Activated CD8-positive, alpha-beta memory T cell treated with anti-CD3 and anti-CD28 coated beads, Interleukin-2, amount 50 U/mL, for 24 hours (primary cell): ENCODE results near the gene YTHDF2.
"Not testable (repeated sequence)": the region's sequence is repeated elsewhere in the genome, so short reads cannot be mapped to it uniquely, and the experiment has no call there.

Experiments used
- DNase-seq: peaks from one replicate; pipeline ENCODE4 v3.0.0-alpha.2; 2020; ENCODE audit errors: extremely low read depth

The YTHDF2 gene

DNA sequence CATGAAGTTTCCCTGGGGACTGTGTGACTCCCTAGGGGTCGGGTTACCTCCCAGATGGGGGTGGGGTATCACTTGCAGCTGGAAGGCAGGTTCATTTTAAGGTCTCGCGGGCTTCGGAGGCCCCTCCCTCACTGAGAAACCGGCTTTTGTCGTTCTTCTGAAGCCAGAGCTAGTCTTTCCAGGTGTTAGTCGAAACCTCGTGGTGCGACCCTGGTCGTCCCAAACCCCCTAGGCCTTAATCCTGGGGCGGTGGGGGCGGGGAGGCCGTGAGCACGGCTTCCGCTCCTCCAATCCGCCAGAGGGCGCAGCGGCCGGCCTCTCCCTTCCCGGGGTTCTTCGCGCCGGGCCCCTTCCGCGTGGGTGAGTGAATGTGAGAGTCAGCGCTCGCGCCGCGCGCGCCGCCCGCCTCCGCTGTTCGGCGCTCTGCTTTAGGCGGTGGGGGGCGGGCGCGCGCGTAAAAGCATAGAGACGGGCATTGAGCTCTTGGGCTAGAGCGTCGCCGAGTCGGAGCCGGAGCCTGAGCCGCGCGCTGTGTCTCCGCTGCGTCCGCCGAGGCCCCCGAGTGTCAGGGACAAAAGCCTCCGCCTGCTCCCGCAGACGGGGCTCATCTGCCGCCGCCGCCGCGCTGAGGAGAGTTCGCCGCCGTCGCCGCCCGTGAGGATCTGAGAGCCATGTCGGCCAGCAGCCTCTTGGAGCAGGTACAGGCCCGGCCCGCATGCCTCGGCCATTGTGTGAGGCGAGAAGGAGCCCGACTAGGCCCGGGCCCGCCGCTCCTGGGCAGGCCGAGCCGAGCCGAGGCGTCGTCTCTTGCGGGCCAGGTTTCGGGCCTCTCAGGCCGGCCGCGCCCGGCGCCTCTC, at the start of gene YTHDF2:
TSS of gene YTHDF2 (plus strand) at position 491 of the 857 bp plus-strand sequence. CDS start at position 672, 181 bp downstream.
- DNase-seq = peak; percentile 94

- DNase-seq = not testable (repeated sequence)
These were observed 45.1 kb upstream of the YTHDF2 start for GRCh38 chr1:28691627-28692026.

- no peak for DNase-seq
These were observed 33.1 kb upstream of the YTHDF2 start for GRCh38 chr1:28703629-28704028.

DNA sequence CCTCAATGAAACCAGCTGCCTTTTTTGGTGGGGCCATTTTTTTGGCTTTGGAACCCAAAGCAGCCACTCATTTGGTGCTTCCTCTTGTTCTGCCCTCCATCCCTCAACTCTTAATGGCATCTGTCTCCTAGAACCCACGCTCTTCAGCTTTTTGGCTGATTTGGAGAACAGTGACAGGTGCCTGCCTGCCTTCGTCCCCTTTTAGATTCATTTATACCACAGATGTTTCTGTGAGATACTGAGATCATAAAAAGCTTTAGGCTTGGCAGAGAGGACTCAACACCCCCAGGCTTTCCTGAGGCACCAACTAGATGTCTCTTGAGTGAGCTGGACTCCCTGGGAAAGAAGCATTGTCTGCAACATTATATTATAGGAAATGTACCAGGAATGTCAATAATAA, 20.4 kb upstream of the YTHDF2 start:
- DNase-seq = no peak

DNA sequence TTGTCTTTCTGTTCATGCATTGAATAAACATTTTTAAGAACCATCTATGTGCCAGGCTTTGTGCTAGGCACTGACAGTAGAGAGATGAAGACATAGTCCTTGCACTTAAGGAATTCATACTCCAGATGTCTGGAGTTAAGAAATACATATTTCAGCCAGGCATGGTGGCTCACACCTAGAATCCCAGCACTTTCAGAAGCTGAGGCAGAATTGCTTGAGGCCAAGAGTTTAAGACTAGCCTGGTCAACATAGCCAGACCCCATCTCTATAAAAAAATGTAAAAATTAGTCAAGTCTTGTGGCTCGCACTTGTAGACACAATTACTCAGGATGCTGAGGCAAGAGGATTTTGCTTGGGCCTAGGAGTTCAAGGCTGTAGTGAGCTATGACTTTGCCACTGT, 18.6 kb upstream of the YTHDF2 start:
- no peak for DNase-seq

DNA sequence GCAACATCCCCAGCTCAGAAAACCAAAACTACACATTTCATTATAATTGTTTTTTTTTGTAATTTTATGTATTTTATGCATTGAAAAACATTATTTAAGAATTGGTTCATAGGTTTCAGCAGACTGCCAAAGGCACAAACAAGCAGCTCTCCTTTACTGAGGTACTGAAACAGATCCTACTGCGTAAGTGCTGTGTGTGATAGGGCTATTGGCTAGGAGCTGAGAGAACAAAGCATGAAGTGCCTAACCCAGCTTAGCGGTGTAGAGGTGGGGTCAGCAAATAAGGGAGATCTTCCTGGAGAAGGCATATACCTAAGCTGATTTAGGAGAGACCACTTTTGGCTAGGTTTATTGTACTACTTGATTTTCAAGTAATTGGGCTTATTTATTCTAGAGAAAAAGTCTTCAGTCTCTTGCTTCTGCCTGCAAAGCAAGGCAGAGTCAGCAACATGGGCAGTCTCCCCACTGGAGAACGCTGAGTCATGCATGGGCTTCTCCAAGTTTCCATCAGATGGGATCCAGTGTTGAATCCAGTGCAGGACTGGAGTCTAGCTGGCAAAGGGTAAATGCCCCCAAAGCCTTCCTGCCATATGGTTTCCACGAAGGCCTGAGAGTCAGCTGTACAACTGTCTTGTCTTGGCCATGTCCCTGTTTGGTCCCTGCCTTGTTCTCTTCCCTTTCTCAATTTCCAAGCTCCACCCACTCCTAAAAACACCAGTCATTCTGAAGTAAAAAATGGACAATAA, 18.0 kb upstream of the YTHDF2 start:
- DNase-seq = no peak

DNA sequence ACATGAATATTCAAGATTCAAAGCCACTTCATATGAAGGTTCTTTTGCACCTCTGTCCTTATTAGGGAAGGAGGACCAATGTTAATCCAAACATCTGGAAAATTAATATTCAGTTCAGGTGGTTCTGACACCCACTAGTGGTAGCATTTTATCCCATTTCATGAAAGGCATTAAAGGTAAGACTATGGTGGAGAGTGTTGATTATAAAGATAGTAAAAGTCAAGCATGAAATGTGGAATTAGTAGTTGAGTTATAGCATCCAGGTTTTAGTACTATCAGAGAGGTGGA, 17.5 kb upstream of the YTHDF2 start:
- no peak for DNase-seq

DNA sequence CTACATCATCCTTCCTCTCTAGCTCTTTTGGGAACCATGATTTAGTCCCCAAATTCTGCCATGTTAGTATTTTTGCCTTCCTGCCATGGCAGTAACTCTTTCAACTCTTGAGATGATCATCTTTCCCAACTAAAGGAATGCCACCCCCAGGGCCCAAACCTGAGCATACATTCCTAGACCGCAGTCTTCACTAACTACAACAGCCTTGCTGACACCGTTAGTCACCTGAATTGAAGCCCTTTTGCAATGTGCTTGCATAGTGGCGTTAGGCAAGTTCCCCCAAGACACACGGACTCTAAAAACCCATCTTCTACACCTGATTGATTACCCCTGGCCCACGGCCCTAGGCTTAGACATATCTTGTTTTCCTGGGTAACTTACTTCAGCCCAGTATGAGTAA, 16.4 kb upstream of the YTHDF2 start:
- no peak for DNase-seq

DNA sequence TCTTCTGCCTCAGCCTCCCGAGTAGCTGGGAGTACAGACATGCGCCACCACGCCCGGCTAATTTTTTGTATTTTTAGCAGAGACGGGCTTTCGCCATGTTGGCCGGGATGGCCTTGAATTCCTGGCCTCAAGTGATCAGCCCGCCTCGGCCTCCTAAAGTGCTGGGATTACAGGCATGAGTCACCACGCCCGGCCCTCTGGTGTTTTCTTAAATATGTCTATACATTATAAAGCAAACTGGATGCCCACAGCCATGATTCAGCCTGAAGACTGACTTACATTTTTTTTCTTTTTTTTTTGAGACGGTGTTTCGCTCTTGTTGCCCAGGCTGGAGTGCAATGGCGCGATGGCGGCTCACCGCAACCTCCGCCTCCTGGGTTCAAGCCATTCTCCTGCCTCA, 14.8 kb upstream of the YTHDF2 start:
- DNase-seq = not testable (repeated sequence)

DNA sequence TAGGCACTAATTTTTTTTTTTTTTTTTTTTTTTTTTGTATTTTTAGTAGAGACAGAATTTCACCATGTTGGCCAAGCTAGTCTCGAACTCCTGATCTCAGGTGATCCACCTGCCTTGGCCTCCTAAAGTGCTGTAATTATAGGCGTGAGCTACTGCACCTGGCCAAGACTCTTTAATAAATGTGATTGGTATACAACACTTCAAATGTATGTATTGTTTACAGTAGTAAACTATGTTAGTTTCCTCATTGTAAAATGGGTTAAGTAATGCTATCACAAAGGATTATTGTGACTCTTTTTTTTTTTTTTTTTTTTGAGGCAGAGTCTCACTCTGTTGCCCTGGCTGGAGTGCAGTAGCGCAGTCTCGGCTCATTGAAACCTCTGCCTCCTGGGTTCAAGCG, 11.4 kb upstream of the YTHDF2 start:
- DNase-seq = not testable (repeated sequence)

DNA sequence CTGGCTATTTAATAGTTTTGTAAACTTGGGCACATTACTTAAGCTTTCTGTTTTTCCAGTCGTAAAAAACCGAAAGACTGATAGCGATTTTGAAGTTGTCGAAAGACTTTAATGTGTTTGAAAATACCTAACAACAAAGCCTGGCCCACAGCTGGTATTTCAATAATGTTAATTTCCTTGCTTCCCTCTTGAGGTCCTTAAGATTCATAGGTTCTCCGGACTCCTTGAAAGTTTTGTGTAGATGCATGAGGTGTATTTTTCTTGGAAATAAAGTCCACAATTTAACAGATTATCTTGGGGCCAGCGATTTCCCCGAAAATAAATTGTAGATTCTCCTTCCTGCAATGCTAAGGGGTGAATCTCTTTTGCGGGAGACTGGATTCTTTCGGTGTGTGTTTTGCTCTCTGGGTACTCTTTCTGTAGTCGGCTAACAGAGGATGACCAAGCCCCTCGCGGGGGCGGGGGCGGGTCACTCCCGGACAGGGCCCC, 735 bp upstream of the YTHDF2 start:
- no peak for DNase-seq

GRCh38 chr1:28737307-28738132, 780 bp downstream of the YTHDF2 start:
- DNase-seq = no peak

- DNase-seq = no peak
These were observed 3.4 kb downstream of the YTHDF2 start for GRCh38 chr1:28740118-28740517.

GRCh38 chr1:28744184-28744583, 7.4 kb downstream of the YTHDF2 start:
- DNase-seq = no peak

- no peak for DNase-seq
These were observed 9.0 kb downstream of the YTHDF2 start for GRCh38 chr1:28745653-28746173.

- no peak for DNase-seq
These were observed 13.6 kb downstream of the YTHDF2 start for GRCh38 chr1:28750330-28750729.

GRCh38 chr1:28750771-28751294, 14.1 kb downstream of the YTHDF2 start:
- DNase-seq = not testable (repeated sequence)

GRCh38 chr1:28751315-28752060, 14.7 kb downstream of the YTHDF2 start:
- no peak for DNase-seq

DNA sequence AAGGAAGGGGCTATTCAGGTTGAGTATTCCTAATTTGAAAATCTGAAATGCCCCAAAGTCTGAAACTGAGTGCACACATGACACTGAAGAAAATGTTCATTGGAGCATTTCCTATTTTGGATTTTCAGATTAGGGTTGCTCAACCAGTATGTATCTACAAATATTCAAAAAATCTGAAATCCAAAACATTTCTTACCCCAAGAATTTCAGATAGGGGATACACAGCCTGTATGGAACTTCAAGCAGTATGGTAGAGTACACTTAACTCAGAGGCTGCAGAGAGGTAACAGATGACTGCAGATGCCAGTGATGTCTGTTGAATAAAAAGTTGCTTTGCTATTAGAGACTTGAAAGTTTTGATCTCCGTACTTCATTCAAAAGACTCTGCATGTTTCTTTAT, 19.0 kb downstream of the YTHDF2 start:
- no peak for DNase-seq

DNA sequence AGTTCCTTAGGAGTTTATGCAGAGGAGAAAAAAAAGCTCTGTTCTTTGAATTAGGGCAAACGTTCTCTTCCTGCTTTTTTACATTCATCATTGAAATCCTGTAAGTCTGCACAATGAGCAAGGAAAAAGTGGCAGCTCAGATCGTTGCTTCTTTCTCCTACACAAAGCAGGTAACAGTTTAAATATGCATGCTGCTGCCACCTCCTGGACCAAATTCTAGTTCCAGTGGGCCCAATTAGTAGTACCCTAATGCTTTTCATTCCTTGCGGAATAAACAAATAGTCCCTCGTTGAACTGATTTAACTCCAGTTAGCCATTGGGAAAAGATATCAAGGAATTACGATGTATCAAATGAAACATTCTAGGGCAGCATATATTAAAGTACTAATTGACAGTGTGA, 20.1 kb downstream of the YTHDF2 start:
- no peak for DNase-seq

DNA sequence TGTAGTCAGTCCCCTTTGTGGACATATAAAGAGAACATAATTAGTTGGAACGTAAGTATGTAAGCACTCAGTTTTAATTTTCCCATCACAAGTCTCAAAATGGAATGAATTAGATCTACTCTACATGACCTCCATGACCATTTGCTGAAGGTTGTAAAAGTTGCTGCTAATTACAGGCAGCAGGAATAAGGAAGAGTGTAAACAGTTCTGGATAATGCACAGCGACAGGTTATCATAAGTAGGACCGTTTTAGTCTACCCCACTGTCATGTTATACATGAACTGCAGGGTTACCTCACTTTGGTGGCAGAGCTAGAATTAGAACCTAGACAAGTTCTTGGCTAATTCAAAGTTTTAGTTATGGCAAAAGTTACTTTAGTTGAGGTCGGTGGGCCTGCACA, 21.7 kb downstream of the YTHDF2 start:
- DNase-seq = no peak
